Mesenchymal stem cell (in vitro differentiated cells and primary cell): ENCODE measurements around the gene FNDC3B.

Experiments
- DNase-seq: peaks from one replicate; pipeline ENCODE4 v3.0.0-alpha.2; 2013
- H2AFZ ChIP-seq: one replicate; pipeline ENCODE4 v1.6.1; 2013; ENCODE audit warnings: low read depth, mild to moderate bottlenecking, control low read depth, inconsistent platforms, low read length, moderate library complexity
- H2AK5ac ChIP-seq: 2 replicates; pipeline ENCODE4 v1.6.1; 2013; ENCODE audit warnings: low read length, moderate library complexity, mild to moderate bottlenecking, inconsistent platforms; ENCODE audit not compliant: severe bottlenecking
- H2BK120ac ChIP-seq: one replicate; pipeline ENCODE4 v1.6.1; 2013; ENCODE audit warnings: low read depth, mild to moderate bottlenecking, inconsistent platforms, low read length, moderate library complexity
- H2BK12ac ChIP-seq, 2 experiments: one replicate each; pipeline ENCODE4 v1.6.1; 2013; ENCODE audit warnings: inconsistent platforms in 2 of 2, low read length in 2 of 2, mild to moderate bottlenecking in 2 of 2, moderate library complexity in 2 of 2, control low read depth in 1 of 2
- H2BK15ac ChIP-seq: one replicate; pipeline ENCODE4 v1.6.1; 2013; ENCODE audit warnings: mild to moderate bottlenecking, low read depth, inconsistent platforms; ENCODE audit not compliant: poor library complexity, severe bottlenecking
- H2BK5ac ChIP-seq: 2 replicates; pipeline ENCODE4 v1.6.1; 2013; ENCODE audit warnings: low read depth, mild to moderate bottlenecking, low read length, control low read depth, inconsistent platforms; ENCODE audit not compliant: poor library complexity, severe bottlenecking
- H3K14ac ChIP-seq, 2 experiments: one replicate each; pipeline ENCODE4 v1.6.1; 2013; ENCODE audit warnings: inconsistent platforms in 2 of 2, low read length in 2 of 2, control low read depth in 1 of 2, mild to moderate bottlenecking in 1 of 2, moderate library complexity in 1 of 2
- H3K18ac ChIP-seq, 2 experiments: one replicate each; pipeline ENCODE4 v1.6.1; 2013; ENCODE audit warnings: inconsistent platforms in 2 of 2, low read length in 2 of 2, control low read depth in 1 of 2, low read depth in 1 of 2, mild to moderate bottlenecking in 1 of 2
- H3K23ac ChIP-seq, 2 experiments: one replicate each; pipeline ENCODE4 v1.6.1; 2013; ENCODE audit warnings: inconsistent platforms in 2 of 2, low read length in 2 of 2, mild to moderate bottlenecking in 2 of 2, moderate library complexity in 2 of 2, control low read depth in 1 of 2
- H3K27ac ChIP-seq: 2 replicates; pipeline ENCODE4 v1.5.1; 2013; ENCODE audit warnings: mild to moderate bottlenecking, moderate library complexity, low read length, control low read depth, inconsistent platforms; ENCODE audit not compliant: poor library complexity, severe bottlenecking
- H3K27me3 ChIP-seq, 2 experiments: 2 replicates each; pipeline versions ENCODE4 v1.6.1 to v1.7.0; 2013; ENCODE audit warnings: low read length in 2 of 2, mild to moderate bottlenecking in 2 of 2, moderate library complexity in 2 of 2, control low read depth in 1 of 2, inconsistent platforms in 1 of 2; ENCODE audit not compliant: control insufficient read depth in 1 of 2, insufficient read depth in 1 of 2
- H3K36me3 ChIP-seq, 2 experiments: 2 replicates each; pipeline versions ENCODE4 v1.6.1 to v1.7.0; 2013; ENCODE audit warnings: low read length in 2 of 2, control low read depth in 1 of 2, inconsistent platforms in 1 of 2, low read depth in 1 of 2, mild to moderate bottlenecking in 1 of 2; ENCODE audit not compliant: insufficient read depth in 2 of 2, control insufficient read depth in 1 of 2
- H3K4ac ChIP-seq, 2 experiments: one replicate each; pipeline ENCODE4 v1.6.1; 2013; ENCODE audit warnings: inconsistent platforms in 2 of 2, low read length in 2 of 2, mild to moderate bottlenecking in 2 of 2, moderate library complexity in 2 of 2, control low read depth in 1 of 2, low read depth in 1 of 2
- H3K4me1 ChIP-seq: 2 replicates; pipeline ENCODE4 v1.6.1; 2013; ENCODE audit warnings: low read depth, low read length, control low read depth; ENCODE audit not compliant: control insufficient read depth, insufficient read depth
- H3K4me2 ChIP-seq: 2 replicates; pipeline ENCODE4 v1.6.1; 2013; ENCODE audit warnings: low read length, mild to moderate bottlenecking, inconsistent platforms; ENCODE audit not compliant: poor library complexity, severe bottlenecking
- H3K4me3 ChIP-seq, 2 experiments: 2 replicates each; pipeline versions ENCODE4 v1.5.1 to v1.7.0; 2013; ENCODE audit warnings: low read length in 2 of 2, mild to moderate bottlenecking in 2 of 2, control low read depth in 1 of 2, low read depth in 1 of 2; ENCODE audit not compliant: insufficient read depth in 1 of 2
- H3K79me1 ChIP-seq: replicated peaks from 2 replicates; pipeline ENCODE4 v1.6.1; 2013; ENCODE audit warnings: mild to moderate bottlenecking, control low read depth, low read length, inconsistent platforms; ENCODE audit not compliant: poor library complexity, severe bottlenecking
- H3K9ac ChIP-seq: 2 replicates; pipeline ENCODE4 v1.7.0; 2013; ENCODE audit warnings: mild to moderate bottlenecking, low read length, moderate library complexity
- H3K9me3 ChIP-seq: 2 replicates; pipeline ENCODE4 v1.7.0; 2013; ENCODE audit warnings: mild to moderate bottlenecking, low read length; ENCODE audit not compliant: control insufficient read depth
- H4K8ac ChIP-seq: one replicate; pipeline ENCODE4 v1.6.1; 2013; ENCODE audit warnings: inconsistent platforms, mild to moderate bottlenecking, low read length, moderate library complexity
- H4K91ac ChIP-seq: one replicate; pipeline ENCODE4 v1.6.1; 2013; ENCODE audit warnings: mild to moderate bottlenecking, low read length, inconsistent platforms
- WGBS: methylation state at CpG from one replicate; pipeline ENCODE4 v1.1.7; 2013; ENCODE audit warnings: mixed read lengths; 5-methylcytosine and 5-hydroxymethylcytosine counted together

The FNDC3B gene

GRCh38 chr3:172135820-172136219 is 96.4 kb downstream of the FNDC3B start:
- Histone ChIP-seq H3K23ac (no peak overlapping the region), H3K18ac (peak overlapping the region; percentile 52 to 92), H4K8ac (no peak overlapping the region), H3K14ac (no peak overlapping the region), H3K79me1 (peaks cover 6% of the 10 kb centered on the region), H2BK15ac (no peak overlapping the region), H3K36me3 (peaks cover 7 to 33% of the 10 kb centered on the region in 2 experiments), H2AFZ (no peak overlapping the region), H2BK120ac (peak overlapping the region; percentile 71), H3K9ac (peak overlapping the region; percentile 64), H2AK5ac (peak overlapping the region; percentile 40), H4K91ac (no peak overlapping the region), H3K4me1 (peaks cover 8% of the 10 kb centered on the region), H2BK5ac (no peak overlapping the region), H3K4me3 (no peak overlapping the region), H3K4me2 (no peak overlapping the region), H3K4ac (peak overlapping the region in 1 of 2 experiments; percentile 40), H2BK12ac (peak overlapping the region in 1 of 2 experiments; percentile 46), H3K9me3 (no peaks in the 10 kb centered on the region), H3K27me3 (no peaks in the 10 kb centered on the region), H3K27ac (peak overlapping the region; percentile 66)
- DNase-seq: peak; percentile 95
- 57% methylated on average over 1 of the region's 2 CpGs for WGBS

DNA sequence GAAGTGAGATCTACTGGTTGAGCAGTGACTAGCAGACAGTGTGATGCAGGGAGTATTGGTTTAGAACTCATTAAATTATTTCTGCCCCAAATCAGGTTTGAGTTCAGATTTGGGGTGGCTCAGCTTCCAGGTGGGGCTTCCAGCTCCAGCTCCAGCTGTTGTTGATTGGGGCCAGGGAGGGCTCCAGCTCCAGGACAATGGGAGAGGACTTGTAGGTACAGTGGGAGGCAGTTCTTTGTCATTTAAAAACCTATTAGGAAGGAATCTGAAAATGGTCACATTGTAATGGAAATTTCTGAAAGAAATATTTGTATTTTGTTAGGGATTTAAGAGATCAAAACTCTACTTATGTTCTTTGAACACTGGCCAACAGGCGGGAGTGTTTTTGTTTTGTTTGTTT is 97.0 kb downstream of the FNDC3B start:
- Histone ChIP-seq H3K9ac (peak overlapping the region; percentile 64), H3K79me1 (peaks cover 6% of the 10 kb centered on the region), H3K18ac (peak overlapping the region; percentile 52 to 77), H3K36me3 (peaks cover 7 to 33% of the 10 kb centered on the region in 2 experiments), H3K9me3 (no peaks in the 10 kb centered on the region), H2BK12ac (peak overlapping the region in 1 of 2 experiments; percentile 66), H3K4me1 (peaks cover 8% of the 10 kb centered on the region), H3K27me3 (no peaks in the 10 kb centered on the region), H2BK120ac (peak overlapping the region; percentile 71), H3K4me2 (no peak overlapping the region), H2BK5ac (peak overlapping the region; percentile 5), H2AK5ac (peak overlapping the region; percentile 40), H3K14ac (no peak overlapping the region), H4K91ac (peak overlapping the region; percentile 25), H3K4me3 (no peak overlapping the region), H2AFZ (no peak overlapping the region), H3K4ac (peak overlapping the region in 1 of 2 experiments; percentile 95), H2BK15ac (no peak overlapping the region), H4K8ac (peak overlapping the region; percentile 62), H3K27ac (peak overlapping the region; percentile 66), H3K23ac (no peak overlapping the region)
- WGBS: 85% methylated on average over 1 of the region's 1 CpG
- DNase-seq: no peak

- peaks cover 7 to 30% of the 10 kb centered on the region in 2 experiments for H3K36me3 ChIP-seq
- H3K79me1 ChIP-seq: peaks cover 6% of the 10 kb centered on the region
- H3K9me3 ChIP-seq: no peaks in the 10 kb centered on the region
- peak overlapping the region; percentile 82 for H2AK5ac ChIP-seq
- H4K8ac ChIP-seq: peak overlapping the region; percentile 49
- no peak overlapping the region for H3K4me3 ChIP-seq
- peaks cover 12% of the 10 kb centered on the region for H3K4me1 ChIP-seq
- no peak overlapping the region for H3K4me2 ChIP-seq
- no peak overlapping the region for H3K23ac ChIP-seq
- peak overlapping the region; percentile 64 for H3K9ac ChIP-seq
- peak overlapping the region; percentile 34 for H2BK120ac ChIP-seq
- peak overlapping the region; percentile 35 to 42 for H3K4ac ChIP-seq
- H3K27me3 ChIP-seq: no peaks in the 10 kb centered on the region
- peak; percentile 44 for DNase-seq
- H4K91ac ChIP-seq: peak overlapping the region; percentile 78
- no peak overlapping the region for H2AFZ ChIP-seq
- no CpG with 5 or more reads among the region's 2 CpGs for WGBS
- no peak overlapping the region for H2BK5ac ChIP-seq
- peak overlapping the region; percentile 63 for H2BK15ac ChIP-seq
- H3K27ac ChIP-seq: peak overlapping the region; percentile 86
- peak overlapping the region; percentile 46 to 58 for H3K18ac ChIP-seq
- H2BK12ac ChIP-seq: no peak overlapping the region
- H3K14ac ChIP-seq: no peak overlapping the region
Measured at GRCh38 chr3:172137287-172138192, 98.2 kb downstream of the FNDC3B start.

GRCh38 chr3:172138193-172138537 is 98.8 kb downstream of the FNDC3B start:
- Histone ChIP-seq H3K4me3 (no peak overlapping the region), H2BK15ac (peak overlapping the region; percentile 63), H3K9me3 (no peaks in the 10 kb centered on the region), H3K36me3 (peaks cover 7 to 30% of the 10 kb centered on the region in 2 experiments), H3K4ac (peak overlapping the region; percentile 17 to 35), H3K23ac (no peak overlapping the region), H3K27me3 (no peaks in the 10 kb centered on the region), H2BK12ac (no peak overlapping the region), H3K4me2 (no peak overlapping the region), H3K9ac (peak overlapping the region; percentile 64), H2BK120ac (no peak overlapping the region), H2BK5ac (no peak overlapping the region), H4K8ac (peak overlapping the region; percentile 49), H3K79me1 (peaks cover 6% of the 10 kb centered on the region), H2AFZ (no peak overlapping the region), H4K91ac (peak overlapping the region; percentile 78), H2AK5ac (peak overlapping the region; percentile 27), H3K4me1 (peaks cover 12% of the 10 kb centered on the region), H3K27ac (peak overlapping the region; percentile 86), H3K14ac (no peak overlapping the region), H3K18ac (peak overlapping the region in 1 of 2 experiments; percentile 58)
- DNase-seq: peak; percentile 53
- 40% methylated on average over 1 of the region's 3 CpGs for WGBS
